Cardiac muscle cell (in vitro differentiated cells and primary cell): Measurements from ENCODE around the gene GNL3L. TPM values are rescaled to one million over a fixed set of nuclear protein-coding genes. Genes with fewer than 3 reads are reported as not detected.
"Not testable (repeated sequence)": the region's sequence is repeated elsewhere in the genome, so short reads cannot be mapped to it uniquely, and the experiment has no call there.

Experiments
- DNase-seq, 2 donors: peaks; one replicate each; pipeline versions ENCODE4 v3.0.0 to v3.0.0-alpha.2; 2010 to 2017; ENCODE audit warnings: low read depth in 1 of 2, low spot score in 1 of 2
- H3K27ac ChIP-seq: fragments of 200-600 bp; sonication (generic); 2 replicates; pipeline ENCODE4 v1.5.1; 2016
- H3K27me3 ChIP-seq: fragments of 200-600 bp; sonication (generic); 2 replicates; pipeline ENCODE4 v1.6.0; 2016; ENCODE audit warnings: control low read depth
- H3K36me3 ChIP-seq: fragments of 200-600 bp; sonication (generic); 2 replicates; pipeline ENCODE4 v1.5.1; 2016; ENCODE audit warnings: control low read depth
- H3K4me1 ChIP-seq: fragments of 200-600 bp; sonication (generic); 2 replicates; pipeline ENCODE4 v1.8.1; 2017; ENCODE audit warnings: low read depth, mild to moderate bottlenecking, mixed run types
- H3K4me3 ChIP-seq: fragments of 200-600 bp; sonication (generic); 2 replicates; pipeline ENCODE4 v1.5.1; 2016; ENCODE audit warnings: mild to moderate bottlenecking
- H3K9me3 ChIP-seq: fragments of 200-600 bp; sonication (generic); 2 replicates; pipeline ENCODE4 v1.5.1; 2017; ENCODE audit warnings: low read depth, mild to moderate bottlenecking, control low read depth
- CTCF ChIP-seq: IDR thresholded peaks from 2 replicates; pipeline ENCODE4 v1.5.1; 2012; ENCODE audit warnings: low read depth, mild to moderate bottlenecking, low read length
- polyA plus RNA-seq: library from polyadenylated mRNA; unstranded; fragments of >200 nt; fragmentation: Nextera tagmentation; extraction: Ambion mirVana; gene quantifications from 2 replicates; pipeline ENCODE4 v1.2.1, GENCODE V29; 2016
- total RNA-seq: library from RNA; depleted of rRNA; stranded (reverse); fragments of >200 nt; gene quantifications from 2 replicates; pipeline ENCODE4 v1.2.3, GENCODE V29; 2016

The GNL3L gene
- total and polyA plus RNA-seq, 2 experiments from 2014 or later = 7.9 to 27.8 TPM

- DNase-seq = peak in 1 of 2 donors; percentile 53
- H3K36me3 ChIP-seq = peaks cover 5% of the 10 kb centered on the region
- H3K4me1 ChIP-seq = no peaks in the 10 kb centered on the region
- H3K4me3 ChIP-seq = no peak overlapping the region
- no peaks in the 10 kb centered on the region for H3K27me3 ChIP-seq
- peak; percentile 8 for TF ChIP-seq CTCF
- H3K27ac ChIP-seq = no peak overlapping the region
- no peaks in the 10 kb centered on the region for H3K9me3 ChIP-seq
Observed at GRCh38 chrX:54540289-54540688, 10.3 kb downstream of the GNL3L start.

GRCh38 chrX:54542239-54542638, 12.2 kb downstream of the GNL3L start:
- H3K27ac ChIP-seq, H3K9me3 ChIP-seq, H3K4me1 ChIP-seq, DNase-seq, H3K27me3 ChIP-seq, H3K36me3 ChIP-seq, H3K4me3 ChIP-seq: not testable (repeated sequence)

- H3K27ac ChIP-seq = no peak overlapping the region
- H3K27me3 ChIP-seq = no peaks in the 10 kb centered on the region
- no peak for TF ChIP-seq CTCF
- H3K4me3 ChIP-seq = no peak overlapping the region
- no peaks in the 10 kb centered on the region for H3K36me3 ChIP-seq
- no peaks in the 10 kb centered on the region for H3K4me1 ChIP-seq
- DNase-seq = no peak
- H3K9me3 ChIP-seq = no peaks in the 10 kb centered on the region
Observed at GRCh38 chrX:54550821-54551220, 20.8 kb downstream of the GNL3L start.

- TF ChIP-seq CTCF = no peak
- Histone ChIP-seq H3K9me3 (no peaks in the 10 kb centered on the region), H3K4me3 (no peak overlapping the region), H3K27me3 (no peaks in the 10 kb centered on the region), H3K36me3 (no peaks in the 10 kb centered on the region), H3K4me1 (no peaks in the 10 kb centered on the region), H3K27ac (no peak overlapping the region)
- no peak for DNase-seq
Observed at GRCh38 chrX:54551801-54552200, 21.8 kb downstream of the GNL3L start.

GRCh38 chrX:54555006-54555405, 25.0 kb downstream of the GNL3L start:
- not testable (repeated sequence) for H3K36me3 ChIP-seq, H3K27me3 ChIP-seq, DNase-seq, H3K4me1 ChIP-seq, H3K9me3 ChIP-seq, H3K27ac ChIP-seq, H3K4me3 ChIP-seq

GRCh38 chrX:54560411-54560810, 30.4 kb downstream of the GNL3L start:
- no peaks in the 10 kb centered on the region for H3K27me3 ChIP-seq
- no peaks in the 10 kb centered on the region for H3K4me1 ChIP-seq
- no peaks in the 10 kb centered on the region for H3K9me3 ChIP-seq
- H3K36me3 ChIP-seq = no peaks in the 10 kb centered on the region
- DNase-seq = no peak
- no peak for TF ChIP-seq CTCF
- no peak overlapping the region for H3K27ac ChIP-seq
- no peak overlapping the region for H3K4me3 ChIP-seq

- Histone ChIP-seq H3K9me3 (no peaks in the 10 kb centered on the region), H3K27ac (no peak overlapping the region), H3K27me3 (no peaks in the 10 kb centered on the region), H3K4me3 (no peak overlapping the region), H3K4me1 (no peaks in the 10 kb centered on the region), H3K36me3 (no peaks in the 10 kb centered on the region)
- DNase-seq = no peak
- TF ChIP-seq CTCF = no peak
Observed at GRCh38 chrX:54561622-54562021, 31.6 kb downstream of the GNL3L start.
